ENCODE measurements around the gene PRLR.
A peak's percentile ranks its signal among the peaks of the same experiment; 100 is the strongest.
"Not testable (repeated sequence)": the region's sequence is repeated elsewhere in the genome, so short reads cannot be mapped to it uniquely, and the experiment has no call there.

The PRLR gene

DNA sequence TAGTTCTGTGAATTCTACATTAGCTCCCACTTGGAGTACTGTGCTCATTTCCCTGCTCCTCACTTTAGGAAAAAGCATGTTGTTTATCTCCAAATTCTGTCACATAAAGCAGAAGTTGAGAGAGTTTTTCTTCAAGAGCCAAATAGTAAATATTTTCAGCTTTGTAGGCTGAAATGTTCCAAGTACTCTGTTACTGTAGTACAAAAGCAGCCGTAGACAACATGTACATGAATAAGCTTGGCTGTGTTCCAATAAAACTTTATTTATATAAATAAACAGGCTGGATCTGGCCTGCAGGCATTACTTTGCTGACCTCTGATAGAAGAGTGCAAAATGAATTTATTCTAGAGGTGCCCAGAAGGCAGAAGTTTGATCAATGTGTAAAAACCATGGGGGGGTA is 109.6 kb downstream of the PRLR start:
- no peak for DNase-seq

DNA sequence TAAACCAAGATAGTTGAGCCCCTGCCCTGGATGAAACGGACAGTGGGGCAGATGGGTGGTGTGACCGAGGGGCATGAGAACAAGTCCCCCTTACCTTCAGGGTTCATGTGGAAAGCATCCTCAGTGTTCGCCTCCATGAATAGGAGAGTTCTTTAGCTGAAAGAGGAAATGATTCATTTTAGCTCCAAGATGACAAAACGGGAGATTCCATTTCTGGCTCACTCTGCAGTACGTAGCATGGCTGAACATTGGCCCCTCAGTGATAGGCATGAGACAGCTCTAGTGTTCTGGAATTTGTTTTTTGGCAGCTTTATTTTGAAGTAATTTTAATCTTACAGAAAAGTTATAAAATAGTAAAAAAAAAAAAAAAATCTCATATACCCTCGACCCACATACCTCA is 112.3 kb downstream of the PRLR start:
- DNase-seq = no peak

DNA sequence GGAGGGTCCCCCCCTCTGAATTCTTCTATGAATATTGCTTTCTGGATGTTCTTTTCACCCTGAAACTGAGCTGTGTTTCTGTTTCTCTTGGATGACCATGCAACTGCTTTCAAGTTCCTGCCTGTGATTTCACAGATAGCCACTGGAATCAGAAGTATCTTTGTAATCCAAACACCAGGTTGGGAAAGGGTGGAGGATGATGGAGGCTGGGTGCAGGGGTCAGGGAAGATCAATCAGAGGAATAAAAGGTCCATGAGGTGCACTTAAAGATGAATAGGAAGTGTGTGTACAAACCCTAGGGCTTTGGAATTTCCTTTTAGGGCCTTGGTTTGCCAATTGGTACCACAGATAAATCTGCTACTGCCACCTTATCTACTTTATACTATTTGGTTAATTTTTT is 114.4 kb downstream of the PRLR start:
- DNase-seq = no peak

DNA sequence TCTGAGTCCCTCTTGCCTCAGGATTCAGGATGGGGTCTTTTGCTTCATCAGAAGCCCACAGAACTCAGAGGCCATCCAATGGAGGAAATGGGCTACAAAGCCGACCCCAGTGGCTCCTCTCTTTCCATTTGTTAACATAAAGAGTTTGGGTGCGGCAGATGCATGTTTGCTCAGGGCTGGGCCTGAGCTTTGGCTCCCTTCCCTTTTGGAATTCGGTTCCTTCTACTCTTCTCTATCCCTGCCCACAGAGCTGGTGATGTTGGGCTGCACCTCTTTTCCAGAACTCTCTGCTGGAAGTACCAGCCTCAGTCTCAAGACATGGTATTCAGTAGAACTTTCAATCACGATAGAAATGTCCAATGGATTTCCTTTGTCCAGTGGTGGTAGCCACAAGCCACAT is 115.6 kb downstream of the PRLR start:
- no peak for DNase-seq

DNA sequence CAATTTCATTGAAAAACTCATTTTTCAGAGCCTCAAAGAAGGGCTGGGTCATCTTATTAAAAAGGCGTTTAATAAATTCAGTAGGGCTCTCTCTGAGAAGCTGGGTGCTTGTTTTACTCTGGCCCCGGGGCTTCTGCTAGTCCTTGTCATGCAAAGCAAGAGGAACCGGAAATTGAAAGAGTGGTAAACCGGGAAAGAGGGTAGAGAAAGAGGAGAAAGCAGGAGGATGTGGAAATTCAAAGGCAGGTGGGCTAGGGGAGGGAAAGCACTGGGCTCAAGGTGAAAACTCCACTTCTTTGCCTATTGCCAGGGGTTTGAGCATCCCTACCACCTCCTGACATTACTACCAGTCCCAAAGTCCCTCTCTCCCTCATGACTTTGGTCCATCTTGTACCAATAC is 118.0 kb downstream of the PRLR start:
- no peak for DNase-seq

DNA sequence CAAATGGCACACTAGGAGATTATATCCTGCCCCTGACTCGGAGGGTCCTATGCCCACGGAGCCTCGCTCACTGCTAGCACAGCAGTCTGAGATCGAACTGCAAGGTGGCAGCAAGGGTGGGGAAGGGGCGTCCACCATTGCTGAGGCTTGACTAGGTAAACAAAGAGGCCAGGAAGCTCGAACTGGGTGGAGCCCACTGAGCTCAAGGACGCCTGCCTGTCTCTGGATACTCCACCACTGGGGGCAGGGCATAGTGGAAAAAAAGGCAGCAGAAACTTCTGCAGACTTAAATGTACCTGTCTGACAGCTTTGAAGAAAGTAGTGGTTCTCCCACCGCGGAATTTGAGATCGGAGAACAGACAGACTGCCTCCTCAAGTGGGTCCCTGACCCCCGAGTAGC is 125.7 kb downstream of the PRLR start:
- DNase-seq = not testable (repeated sequence)

DNA sequence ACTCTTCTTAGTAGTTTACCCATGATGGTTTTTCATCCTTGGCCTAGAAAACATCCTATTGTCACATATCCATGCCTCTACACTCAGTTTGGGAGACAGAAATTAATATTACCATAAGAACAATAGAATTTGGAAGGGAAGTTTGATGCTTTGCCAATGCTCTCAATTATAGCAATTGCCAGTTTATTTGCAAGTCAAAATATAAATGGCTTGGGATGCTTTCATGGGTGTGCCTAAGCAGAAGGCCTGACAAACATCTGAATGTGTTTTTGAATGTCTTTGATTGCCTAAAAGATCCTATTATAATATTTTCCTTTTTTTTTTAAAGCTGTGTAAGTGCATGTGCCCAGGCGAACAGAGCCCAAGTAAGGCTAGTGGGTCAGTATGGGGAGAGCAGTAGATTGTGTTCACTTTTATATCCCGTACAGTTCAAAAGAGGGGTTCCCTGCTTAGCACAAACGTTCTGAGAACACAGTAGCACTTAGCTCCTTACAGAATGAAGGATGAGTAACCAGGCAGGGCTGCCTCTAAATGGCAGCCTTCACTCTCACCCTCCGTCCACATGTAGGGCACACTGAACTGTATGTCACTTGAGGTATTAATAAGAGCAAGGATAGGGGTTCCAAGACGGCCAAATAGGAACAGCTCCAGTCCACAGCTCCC is 126.5 kb downstream of the PRLR start:
- DNase-seq = no peak

DNA sequence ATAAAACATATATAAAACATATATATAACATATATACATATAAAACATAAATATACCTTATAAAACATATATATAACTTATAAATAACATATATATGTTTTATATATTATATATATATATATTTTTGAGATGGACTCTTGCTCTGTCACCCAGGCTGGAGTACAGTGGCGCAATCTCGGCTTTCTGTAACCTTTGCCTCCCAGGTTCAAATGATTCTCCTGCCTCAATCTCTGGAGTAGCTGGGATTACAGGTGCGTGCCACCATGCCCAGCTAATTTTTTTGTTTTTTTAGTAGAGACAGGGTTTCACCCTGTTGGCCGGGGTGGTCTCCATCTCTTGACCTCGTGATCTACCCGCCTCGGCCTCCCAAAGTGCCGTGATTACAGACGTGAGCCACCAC is 128.6 kb downstream of the PRLR start:
- not testable (repeated sequence) for DNase-seq

DNA sequence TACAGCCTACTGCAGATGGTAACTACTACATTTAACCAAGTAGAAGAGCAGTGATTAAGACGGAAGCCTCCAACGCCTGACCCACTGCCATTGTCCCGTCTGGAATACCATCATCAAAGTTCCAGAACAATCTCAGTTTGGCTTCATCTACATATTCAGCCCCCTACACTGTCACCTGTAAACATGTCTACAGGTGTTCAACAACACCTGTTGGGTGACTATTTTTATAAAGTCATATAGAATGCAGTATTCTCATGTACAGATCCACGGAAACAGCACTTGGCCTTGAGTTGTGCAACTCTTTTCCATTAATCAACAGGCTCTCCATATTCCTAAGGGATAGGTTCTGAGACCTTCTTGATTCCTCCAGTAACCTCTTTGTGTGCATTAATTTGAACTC is 129.3 kb downstream of the PRLR start:
- no peak for DNase-seq

DNA sequence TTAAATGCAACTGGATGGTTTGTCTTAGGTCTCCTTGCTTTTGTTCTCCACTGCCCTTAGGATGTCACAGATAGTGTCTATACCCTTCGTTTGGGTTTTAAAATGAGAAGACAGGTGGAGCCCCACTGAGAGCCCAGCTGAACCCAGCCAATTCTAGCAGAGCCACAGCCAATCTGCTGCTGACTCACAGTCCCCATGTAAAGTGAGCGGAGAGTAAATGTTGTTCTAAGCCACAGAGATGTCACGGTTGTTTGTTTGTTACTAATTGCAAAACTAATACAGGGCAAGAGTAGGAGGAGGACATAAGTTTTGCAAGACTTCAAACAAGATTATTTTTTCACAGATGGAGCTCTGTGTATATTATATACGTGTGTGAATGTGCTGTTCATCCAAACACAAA is 132.1 kb downstream of the PRLR start:
- DNase-seq = no peak

DNA sequence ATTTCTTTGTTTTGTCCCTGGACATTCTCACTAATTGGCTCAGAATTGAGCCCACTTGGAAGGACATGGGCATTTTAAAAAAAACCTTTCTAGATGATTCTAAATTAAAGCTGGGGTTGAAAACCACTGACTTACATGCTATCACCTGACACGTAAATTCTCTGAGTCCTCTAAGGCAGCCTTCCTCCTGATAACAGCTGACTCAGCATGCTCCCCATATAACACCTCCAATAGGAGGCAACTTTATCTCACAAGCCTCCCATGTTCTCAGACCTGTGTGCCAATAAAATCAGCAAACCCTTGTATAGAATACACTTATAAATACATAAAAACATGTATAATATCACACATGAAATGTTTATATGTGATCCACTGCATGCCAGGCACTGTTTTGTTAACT is 133.4 kb downstream of the PRLR start:
- DNase-seq = no peak

DNA sequence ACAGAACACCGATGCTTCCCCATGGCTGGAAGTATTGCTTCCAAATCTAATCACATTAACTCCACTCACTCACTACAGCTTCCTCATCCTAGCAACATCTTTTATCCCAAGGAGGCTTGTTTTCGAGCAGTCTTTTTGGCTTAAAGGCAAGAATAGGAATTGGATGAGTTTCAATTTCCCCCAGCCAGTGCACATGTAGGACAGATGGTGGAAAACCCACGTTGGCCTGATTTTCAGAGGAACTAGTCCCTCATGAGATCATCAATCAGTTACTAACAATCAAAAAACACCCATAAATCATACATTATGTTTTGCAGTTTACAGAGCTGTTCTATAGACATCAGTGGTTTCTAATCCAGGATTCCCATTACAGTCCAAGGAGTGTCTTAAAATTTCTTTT is 134.1 kb downstream of the PRLR start:
- no peak for DNase-seq

DNA sequence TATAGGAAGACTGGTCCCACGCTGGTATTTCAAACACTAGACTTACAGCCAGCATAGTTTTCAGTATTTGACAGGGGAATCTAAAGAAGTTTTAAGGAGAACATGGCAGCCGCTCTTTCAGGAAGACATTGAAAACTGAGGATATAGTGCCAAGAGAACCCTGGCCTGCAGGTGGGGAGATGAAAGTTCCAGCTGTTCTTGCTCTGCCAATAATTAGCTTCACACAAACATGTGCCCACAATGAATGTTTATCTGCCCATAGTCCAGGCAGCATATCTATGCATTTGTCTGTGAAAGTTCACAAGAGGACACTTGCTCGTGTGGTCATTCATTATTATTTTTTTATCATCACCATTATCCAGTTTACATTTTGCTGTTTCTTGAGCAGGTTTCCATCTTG is 134.9 kb downstream of the PRLR start:
- no peak for DNase-seq

DNA sequence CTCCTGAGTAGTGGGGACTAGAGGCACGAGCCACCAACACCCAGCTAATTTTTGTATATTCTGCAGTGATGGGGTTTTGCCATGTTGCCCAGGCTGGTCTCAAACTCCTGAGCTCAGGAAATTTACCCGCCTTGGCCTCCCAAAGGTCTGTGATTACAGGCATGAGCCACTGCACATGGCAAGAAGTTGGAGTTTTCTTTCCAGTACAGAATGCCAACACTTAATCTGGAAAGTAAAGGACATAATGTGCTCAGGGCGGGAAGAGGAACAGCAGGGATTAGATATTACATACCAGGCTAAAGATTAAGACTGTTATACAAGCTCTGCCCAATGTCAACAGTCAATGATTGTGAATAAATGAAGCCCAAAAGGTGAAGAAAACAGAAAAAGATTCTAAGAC is 135.3 kb downstream of the PRLR start:
- DNase-seq = no peak

DNA sequence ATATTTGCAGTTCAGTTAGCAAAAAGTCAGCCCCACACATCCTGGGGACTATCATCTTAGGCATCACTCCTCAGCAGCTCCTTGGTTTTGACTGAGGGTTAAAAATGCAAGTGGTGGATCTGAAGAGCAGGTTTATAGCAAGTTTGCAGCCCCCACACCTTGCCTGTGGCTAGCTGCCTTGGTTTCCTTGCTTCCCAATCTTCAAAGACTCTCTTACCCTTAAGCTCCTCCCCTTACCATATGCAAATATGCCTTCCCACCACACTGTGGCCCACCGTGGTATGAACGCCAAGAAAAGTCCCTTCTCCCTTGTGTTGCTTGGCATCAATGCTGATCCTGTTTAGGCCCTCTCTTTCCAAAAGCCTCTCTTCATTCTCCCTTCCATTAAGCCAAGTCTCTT is 137.6 kb downstream of the PRLR start:
- no peak for DNase-seq

DNA sequence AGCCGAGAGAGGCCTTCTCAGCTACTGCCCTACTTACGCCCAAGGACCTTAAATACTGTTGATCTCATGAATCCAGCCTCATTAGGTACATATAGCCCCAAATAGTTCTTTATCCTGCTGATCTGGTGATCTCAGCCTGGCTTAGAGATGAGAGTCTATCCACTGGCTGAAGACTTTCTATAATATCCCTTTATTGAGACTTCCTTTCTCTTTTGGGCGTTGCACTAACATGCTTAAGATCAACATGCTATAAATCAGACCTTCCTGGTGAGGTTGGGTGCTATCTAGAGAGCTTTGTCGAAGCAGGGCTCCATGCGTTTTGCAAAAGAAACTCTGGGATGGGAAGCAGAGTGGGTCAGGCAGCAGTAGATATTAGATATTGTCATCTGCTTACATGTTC is 138.6 kb downstream of the PRLR start:
- no peak for DNase-seq

DNA sequence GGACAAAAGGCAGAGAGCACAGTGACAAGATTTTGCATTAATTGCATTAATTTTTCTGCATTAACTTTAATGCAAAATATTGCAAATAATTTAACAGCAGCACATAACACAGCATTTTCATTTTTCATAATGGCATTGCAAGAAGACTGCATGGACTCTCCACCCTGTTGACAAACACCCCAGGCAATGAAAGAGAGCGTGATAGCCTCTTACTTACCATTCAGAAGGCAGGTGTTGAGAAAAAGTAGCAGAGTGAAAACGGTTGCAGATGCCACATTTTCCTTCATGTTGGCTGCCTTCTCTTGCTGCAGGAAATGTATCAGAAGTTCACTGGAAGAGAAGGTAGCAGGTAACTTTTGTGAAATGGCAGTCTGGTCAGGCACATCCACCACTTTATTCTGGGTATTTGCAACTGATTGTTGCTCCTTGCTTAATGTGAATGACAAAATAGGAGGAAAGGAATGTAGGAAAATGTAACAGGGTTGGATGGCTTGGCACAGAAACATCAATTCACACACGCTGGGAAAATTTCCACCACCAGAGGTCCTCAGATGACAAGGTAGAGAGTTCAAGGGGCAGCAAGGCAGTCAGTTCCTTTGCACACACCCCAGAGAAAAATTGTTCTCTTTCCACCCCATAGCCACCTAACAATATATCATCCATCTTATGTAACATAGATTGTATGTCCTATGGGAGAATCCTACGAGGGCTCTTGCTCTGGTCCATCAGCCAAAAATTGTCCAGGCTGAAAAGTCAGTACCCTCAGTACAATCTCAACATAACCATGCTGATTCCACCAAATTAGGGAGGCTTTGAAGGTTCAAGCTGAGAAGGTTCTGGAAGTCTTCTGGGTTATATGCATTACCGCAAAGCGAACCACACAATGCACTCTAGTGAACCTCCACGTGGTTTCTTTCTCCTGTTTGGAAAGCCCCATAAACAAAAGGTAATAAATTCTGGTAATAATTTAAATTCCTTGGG is 140.7 kb downstream of the PRLR start:
- DNase-seq = peak; percentile 69

DNA sequence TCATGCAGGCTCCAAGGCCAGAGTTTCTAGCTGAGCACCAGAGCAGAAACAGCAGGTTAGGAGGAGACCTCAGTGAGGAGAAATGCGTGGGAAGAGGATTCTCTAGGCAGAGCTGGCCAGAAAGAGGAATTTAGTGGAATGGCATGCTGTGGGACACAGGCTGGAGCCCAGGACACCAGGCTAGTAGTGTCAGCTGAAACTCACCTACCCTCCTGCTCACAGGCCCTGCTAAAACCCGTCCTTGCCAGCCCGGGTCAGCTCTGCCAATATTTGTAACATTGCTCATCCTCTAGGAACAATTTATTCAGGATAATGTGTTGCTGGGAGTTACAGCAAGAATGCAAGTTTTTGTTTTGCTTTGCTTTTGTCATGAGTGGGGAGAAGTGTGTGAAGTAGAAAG is 142.3 kb downstream of the PRLR start:
- DNase-seq = no peak

DNA sequence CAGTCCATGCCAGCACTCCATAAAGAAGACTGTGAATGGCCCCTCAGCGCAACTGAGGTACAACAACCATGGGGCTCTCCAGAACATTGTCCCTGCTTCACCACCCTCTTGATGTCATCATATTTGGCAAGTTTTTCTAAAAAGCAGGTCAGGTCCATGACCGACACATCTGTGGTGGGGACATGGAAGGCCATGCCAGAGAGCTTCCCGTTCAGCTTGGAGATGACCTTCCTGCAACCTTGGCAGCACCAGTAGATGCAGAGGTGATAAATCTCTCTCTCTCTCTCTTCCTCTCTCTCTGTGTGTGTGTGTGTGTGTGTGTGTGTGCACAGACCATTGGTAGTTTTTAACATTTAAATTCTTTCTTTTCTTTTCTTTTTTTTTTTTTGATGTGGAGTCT is 147.1 kb downstream of the PRLR start:
- no peak for DNase-seq

DNA sequence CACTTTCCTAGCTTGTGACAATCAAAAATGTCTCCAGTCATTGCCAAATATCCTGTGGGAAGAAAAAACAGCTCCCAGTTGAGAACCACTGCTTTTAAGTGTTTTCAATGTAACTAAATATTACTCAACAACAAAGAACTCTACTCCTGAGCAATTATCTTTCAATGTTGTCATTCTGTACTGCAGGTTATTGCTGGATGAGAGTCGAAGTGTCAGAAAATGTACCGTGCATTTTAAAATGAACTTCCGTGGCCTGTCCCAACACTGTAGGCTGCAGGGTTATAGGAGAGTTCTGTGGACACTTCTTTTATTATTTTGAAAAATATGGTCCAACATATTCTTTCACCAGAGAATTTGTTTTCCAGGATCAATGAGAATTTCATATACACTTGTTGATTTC is 147.8 kb downstream of the PRLR start:
- DNase-seq = no peak

DNA sequence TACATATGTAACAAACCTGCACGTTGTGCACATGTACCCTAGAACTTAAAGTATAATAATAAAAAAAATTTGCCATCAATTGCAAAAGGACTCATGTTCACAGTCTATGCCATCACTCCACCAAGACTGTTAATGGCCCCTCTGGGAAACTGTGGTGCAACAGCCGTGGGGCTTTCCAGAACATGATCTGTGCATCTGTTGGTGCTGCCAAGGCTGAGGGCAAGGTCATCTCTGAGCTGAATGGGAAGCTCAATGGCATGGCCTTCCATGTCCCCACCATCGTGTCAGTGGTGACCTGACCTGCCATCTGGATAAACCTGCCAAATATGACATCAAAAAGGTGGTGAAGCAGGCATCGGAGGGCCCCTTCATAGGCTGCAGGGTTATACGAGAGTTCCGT is 149.2 kb downstream of the PRLR start:
- DNase-seq = no peak

DNA sequence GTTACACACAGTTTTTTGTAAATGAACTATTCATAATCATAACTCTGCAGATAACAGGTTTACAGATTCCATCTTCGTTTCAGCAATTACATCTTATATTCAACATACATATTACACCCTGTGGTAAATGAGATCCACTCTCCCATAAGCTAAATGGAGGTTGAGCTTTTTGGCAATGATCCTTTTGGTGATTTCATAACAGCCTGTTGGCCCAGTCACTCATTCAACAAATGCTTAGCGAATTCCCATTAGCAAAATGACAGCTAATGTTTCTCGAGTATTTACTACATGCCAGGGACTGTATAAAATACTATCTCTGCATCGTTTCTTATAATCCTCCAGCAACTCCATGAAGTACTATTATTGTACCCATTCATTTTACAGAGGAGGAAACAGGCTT is 157.1 kb downstream of the PRLR start:
- DNase-seq = no peak

DNA sequence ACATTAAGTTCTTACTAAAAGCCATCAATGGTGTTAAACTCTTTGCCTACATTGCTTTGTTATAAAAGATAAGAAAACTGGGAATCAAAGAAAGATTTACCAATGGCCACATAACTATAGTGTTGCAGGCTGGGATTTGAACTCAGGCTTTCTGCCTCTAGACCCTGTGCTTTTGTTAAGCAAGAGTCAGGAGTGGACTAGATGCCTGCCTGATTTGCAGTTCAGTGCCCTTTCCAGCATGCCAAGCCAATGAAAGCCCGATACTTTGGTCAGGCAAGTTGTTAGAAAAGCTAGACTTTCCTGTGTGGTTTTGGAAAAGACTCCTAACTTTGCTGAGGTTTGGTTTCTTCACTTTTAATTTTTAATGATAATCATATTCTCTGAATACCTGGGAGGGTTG is 161.1 kb downstream of the PRLR start:
- DNase-seq = no peak

DNA sequence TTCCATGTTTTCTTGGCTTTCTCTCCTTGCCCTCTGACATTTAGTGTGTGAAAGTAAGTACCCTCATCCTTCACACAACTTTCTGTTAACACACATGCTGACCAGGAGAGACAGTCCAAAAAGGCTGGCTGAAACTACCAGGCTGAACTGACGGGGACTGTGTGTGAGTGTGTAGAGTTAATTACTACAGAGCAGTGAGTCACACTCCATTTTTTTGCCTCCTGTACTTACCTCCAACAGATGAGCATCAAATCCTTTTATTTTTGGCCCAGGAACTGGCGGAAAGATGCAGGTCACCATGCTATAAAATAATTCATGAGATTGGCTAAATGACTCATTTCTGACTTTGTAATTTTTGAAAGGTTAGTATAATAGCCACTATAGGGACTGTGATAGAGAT is 162.3 kb downstream of the PRLR start:
- DNase-seq = no peak

Data from hematopoietic multipotent progenitor cell treated with erythropoietin and hydrocortisone succinate and interleukin-3 and kit ligand, for 4 days (in vitro differentiated cells).